Medulla oblongata (tissue), 1 donor: ENCODE data around the gene AJAP1.

ENCODE experiments used
- DNase-seq: peaks from one replicate; pipeline ENCODE4 v3.0.0-alpha.2; 2015; ENCODE audit errors: extremely low spot score

AJAP1 gene

DNA sequence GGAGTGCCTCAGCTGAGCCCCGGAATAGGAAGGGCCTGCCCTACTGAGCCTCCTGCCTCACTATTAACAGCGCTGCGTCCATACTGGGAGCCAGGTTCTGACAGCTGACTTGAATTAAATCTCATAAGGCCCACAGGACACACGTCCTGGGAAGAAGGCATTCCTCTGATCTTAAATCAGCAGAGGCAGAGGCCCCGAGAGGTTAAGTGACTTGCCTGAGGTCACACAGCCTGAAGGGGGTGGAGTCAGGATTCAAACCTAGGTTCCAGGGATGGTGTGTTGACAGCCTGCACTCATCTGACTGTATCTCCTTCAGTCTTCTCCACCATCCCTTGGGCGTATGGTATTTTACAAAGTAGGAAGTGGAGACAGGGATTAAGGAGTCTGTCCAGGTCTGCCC is 79.8 kb downstream of the AJAP1 start:
- no peak for DNase-seq

DNA sequence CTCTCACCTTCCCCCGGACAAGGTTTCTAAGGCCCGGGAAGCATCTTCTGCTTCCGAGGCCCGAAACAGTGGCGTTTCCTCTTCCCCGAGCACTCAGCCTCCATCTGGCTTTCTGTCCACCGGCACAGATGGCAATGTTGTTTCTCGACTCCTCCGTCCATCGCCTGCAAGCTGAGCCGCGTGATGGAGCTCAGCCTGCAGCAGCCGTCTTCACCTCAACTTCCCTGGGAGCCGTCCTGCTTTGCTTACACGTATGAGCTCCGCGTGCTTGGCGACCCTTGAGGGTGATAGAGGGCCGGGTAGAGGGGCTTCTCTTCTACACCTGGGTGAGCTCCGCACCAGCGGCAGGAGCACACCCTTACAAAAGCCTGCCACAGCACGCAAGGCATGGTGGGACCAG is 80.4 kb downstream of the AJAP1 start:
- no peak for DNase-seq

DNA sequence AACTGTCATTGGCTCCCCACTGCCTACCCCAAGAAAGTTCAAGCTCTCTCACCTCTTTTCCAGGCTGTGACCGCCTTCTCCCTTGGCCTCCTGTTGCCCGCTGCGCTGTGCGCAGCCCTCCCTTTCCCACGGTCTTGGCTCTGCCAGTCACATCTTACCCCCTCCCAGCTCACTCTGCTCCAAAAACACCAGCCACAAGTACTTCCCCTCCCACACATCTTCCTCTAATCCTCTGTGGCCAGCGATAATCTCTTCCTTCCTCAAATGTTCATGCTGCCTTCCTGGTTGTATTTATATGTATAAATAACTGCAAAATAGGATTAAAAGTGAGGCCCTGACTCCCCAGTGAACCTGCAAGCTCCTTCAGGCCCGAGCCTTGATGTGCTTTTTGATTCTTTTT is 81.8 kb downstream of the AJAP1 start:
- DNase-seq = peak; percentile 18

DNA sequence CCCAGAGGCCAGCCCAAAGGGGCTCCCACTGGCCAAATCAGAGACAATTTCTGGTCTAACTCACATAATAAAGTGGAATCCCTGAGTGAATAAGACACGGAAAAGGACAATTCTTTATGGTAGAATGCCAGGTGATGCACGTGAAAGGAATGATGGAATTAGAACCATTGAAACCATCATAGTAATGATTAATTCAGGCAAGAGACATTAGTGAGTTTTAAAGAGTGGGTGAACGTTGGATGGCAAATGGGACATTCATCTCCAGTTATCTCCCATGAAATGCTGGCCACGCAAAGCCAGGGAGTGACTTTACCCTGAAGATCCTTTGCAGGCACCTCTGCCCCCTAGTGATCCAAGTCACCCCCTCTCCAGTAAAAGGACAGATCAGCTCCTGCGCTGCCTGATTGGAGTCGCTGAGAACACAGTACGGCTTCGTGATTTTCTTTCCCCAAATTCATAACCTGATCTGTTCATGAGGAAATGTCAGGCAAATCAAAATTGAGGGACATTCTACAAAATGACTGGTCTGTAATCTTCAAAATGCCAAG is 87.5 kb downstream of the AJAP1 start:
- no peak for DNase-seq

DNA sequence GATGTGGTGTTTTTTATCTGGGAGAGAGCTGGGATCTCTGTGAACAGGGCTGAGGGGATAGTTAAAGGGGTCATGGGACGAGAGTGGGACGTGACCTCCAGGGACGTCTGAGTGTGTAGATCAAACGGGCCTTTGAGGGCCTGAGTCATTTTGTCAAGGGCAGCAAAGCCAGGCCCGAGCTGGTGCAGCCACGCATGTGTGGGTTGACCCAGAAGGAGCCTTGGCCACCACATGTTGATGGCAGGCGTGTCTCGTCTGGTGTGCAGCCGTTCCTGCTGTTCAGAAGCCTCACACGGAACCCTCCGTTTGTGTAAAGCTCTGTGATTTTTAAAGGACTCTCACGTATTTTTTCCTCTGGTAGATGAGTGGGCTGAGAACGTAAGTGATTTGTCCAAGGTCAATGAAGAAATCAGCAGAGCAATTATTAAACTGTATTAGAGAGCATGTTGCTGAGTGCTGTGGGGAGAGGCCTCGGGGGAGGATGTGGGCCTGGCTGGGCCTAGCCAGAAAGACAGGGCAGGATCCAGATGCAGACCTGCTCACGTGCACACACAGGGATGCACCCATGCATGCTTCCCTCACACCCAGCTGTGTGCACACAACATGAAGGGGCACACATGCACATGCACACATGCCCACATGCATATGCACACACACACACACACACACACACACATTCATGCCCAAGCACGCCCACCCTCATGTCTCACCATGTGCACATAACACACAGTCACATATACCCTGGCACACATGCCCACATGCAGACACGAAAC is 89.8 kb downstream of the AJAP1 start:
- no peak for DNase-seq

DNA sequence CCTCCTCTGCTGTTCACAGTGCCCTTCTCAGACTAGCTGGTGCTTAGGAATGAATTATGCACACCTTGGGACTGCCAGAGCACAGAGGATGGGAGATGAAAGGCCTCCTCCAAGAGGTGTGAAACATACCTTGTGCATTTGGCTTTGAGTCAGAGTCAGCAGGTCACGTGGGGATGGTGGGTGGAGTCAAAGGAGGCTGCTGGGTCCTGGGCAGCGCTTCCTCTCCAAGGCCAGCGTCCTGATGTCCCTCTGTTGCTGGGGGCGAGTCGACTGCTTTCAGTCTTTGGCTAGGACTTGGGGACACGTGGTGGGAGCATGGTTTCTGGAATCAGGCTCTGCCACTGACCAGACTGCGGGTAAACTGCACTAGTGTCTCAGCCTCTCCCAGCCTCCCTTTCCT is 91.2 kb downstream of the AJAP1 start:
- DNase-seq = peak; percentile 21

DNA sequence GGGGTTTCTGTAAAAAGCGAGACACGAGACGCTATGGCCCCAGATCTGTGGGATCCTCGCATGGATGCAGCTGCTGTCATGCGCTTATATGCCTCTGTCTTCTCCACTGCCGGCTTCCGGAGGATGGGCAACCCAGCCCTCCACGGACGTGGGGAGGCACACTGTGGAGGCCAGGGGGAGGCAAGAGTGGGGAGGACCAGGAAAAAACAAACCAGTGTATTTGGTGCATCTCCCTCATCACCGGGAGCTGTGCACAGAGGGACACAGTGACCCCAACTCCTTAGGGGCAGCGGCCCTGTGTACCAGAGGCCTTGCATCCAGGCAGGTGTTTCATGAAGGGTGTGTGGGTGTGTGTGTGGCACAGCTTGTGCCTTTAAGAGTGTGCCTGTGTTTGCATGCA is 95.0 kb downstream of the AJAP1 start:
- DNase-seq = no peak

DNA sequence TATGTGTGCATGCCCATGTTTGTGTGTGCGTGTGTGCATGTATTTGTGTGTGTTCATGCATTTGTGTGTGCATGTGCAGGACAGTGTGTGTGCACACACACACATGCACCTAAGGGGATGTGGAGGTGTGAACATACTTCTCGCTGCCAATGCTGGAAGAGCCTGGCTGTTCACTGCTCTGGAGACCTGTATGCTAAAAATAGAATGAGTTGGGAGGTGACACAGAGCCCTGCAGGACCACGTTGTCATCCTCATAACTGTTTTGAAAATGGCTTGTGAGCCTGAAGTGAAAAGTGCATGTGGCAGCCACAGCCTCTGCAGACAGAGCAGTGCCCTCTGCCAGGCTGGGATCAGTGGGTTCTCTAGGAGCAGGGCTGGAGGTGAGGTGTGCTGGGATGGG is 95.8 kb downstream of the AJAP1 start:
- no peak for DNase-seq

DNA sequence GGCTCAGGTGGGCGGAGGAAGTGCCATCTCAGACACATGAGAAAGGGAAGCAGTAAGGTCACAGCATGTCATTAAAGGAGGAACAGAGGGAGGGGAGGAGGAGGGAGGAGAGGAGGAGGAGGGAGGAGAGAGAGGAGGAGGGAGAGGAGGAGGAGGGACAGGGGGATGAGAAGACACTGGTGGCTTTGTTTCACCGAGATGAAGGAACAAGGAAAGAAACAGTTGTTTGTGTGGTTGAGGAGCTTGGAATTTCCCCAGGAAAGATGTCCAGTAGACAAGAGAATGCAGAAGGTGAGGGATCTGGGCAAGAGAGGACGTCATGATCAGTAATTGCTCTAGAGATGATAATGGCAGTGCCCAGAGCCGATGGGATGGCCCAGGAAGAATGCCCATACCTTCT is 97.7 kb downstream of the AJAP1 start:
- peak; percentile 83 for DNase-seq

DNA sequence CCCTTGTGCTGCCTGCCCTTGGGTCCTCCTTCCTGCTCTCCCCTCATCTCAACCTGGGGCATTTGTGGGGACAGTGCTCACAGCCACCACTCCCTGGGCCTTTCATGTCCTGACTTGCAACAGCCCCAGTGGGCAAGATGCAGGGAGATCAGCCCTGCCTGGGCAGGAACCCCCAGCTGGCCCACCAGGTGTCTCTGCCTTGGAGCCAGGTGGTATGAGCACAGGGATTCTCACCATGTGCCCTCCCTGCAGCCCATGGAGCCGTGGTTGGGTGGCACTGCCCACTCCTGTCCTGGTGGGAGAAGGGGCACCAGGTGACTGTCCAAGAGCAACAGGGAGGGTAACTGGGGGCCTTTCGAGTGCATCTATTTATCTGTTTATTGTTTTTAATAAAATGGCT is 100.4 kb downstream of the AJAP1 start:
- DNase-seq = no peak

DNA sequence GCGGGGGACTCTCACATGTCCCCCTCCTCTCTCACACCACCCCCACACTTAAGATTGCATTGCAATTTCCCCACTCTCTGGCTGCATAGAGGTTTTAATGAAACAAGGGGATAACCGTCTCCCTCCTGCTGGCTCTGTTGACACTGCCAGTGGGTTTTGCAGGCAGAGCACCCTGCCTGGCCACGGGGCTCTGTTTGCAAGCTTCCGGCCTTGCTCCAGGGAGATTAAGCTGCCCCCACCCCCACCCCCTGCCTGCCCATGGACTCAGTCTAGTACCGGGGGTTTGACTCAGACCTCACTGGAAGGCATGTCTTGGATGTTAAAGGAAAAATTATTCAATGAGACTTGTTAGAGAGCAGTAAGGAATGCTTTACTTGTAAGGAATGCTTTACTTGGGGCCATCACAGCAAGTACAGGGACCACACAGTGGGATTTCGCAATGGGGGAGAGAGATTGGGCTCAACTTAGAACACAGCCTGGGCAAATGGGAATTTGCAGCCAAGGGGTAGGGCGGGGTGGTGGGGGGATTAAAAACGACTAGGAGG is 101.0 kb downstream of the AJAP1 start:
- DNase-seq = no peak

DNA sequence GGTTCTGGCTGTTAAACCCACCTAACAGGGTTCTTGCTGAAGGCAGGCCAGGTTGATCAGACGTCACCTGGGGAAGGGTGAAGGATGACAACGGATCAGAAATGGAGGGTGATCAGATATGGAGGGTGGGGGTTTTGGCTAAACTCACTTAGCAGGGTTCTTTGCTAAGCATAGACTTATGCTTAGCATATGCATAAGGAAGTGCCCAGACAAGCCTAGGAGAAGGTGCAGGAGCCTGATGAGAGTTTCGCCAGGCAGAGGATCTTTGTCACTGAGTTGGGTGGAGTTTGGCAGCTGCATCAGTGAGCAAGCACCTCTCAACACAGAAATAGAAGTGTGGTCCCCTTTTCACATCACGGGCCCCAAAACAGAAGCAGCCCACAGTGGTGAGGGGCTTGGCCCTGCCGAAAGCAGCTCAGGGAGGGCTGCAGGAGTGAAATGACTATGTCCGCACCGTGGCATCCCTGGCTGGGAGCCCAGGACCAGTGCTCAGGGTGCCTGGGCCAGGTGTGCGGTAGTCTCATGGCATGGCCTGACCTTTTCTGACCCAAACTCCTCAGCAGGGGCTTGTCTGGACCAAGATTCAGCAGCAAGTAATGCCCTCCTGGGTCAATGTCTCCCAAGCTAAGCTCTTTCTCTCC is 101.6 kb downstream of the AJAP1 start:
- no peak for DNase-seq

DNA sequence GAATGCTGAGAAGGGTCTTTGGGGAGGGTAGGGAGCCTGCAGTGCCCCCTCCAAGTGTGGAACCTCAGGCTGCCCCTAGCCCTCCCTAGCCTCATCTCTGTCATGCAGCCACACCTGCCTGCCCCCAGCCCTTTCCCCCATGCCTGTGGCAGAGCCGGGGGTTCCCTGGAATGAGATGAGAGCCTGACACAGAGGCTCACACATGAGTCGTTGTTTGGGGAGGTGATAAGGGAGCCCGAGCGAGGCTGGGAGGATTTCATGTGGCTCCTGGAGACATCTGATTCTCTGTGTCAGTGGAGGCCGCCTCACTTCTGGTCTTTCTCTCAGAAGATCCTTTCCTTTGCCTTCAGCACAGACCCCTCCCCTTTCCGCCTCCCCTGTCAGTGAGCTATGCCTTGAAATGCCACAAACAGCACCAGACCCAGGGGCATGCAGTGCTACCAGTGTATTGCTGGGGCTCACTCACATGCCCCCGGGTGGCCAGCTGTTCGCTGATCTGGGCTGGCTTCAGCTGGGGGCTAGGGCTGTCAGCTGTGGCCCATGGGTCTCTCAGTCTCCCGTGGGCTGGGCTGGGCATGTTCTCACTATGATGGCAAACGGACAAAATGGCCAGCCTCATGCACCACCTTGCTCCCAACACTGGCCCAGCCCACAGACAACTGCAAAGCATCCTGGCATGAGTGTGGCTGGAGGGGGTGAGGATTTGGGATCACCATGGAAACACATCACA is 102.6 kb downstream of the AJAP1 start:
- DNase-seq = no peak

DNA sequence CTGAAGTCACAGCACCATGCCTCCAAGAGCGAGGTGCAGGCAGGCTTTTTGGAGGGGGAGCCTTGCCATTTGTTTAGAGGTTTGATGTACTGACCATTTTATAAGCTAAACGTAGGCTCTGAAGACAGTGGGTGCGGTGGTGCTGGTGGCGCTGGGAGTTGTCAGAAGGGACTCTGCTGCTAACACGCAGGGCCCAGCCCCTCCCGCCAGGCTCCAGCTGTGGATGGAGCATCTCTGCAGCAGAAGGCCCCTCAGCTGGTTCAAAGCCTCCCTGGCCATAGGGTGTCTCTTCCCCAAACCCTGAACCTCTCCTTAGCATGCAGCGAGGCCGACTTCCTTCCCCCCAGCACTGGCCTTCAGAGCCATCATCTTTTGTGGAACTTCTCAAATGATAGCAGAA is 105.3 kb downstream of the AJAP1 start:
- no peak for DNase-seq

DNA sequence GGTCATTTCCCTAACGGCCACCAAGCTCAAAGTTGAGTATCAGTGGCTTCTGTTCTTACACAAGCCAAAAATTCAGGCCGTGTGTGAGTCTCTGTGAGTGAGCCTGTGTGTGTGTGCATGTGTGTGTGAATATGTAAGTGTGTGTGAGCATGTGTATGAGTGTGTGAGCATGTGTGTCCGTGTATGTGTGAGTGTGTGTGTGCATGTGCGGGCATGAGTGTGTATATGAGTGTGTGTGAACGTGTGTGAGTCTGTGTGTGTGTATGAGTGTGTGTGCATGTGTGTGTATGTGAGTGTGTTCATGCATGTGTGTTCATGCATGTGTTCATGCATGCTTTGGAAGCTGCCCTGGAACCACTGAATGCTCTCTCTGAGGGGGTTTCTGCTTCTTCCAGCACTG is 105.7 kb downstream of the AJAP1 start:
- no peak for DNase-seq

DNA sequence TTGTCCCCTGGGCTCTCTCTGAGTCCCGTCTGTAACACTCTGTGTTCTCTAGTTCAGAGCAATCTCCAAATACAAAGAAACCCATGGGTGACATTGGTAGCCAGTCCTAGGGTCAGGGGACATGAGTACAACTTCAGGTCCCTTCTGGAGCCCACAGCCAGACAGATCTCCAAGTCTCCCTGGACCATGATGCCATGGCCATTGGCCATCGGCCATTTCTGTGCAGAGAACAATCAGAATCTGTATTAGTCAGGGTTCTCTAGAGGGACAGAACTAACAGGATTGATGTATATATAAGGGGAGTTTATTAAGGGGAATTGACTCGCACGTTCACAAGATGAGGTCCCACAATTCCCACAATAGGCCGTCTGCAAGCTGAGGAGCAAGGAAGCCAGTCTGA is 106.9 kb downstream of the AJAP1 start:
- DNase-seq = peak; percentile 30

DNA sequence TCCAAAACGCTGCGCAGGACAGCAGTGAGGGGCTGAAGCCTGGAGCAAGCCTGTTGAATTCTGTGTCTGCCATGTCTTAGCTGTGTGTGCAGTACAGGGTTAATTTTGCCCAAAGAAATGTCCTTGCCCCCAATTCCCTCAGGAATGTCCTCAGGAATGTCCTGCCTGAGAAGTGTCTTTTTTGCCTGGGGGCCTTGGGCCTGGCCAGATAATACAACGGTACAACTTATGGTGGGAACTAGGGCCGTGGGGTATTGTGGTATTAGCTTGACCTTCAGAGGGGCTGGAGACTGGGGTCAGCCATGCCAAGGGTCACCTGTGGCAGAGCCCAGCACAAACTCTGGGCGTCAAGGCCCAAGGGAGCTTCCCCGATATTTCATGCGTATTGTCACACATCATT is 107.7 kb downstream of the AJAP1 start:
- DNase-seq = no peak

DNA sequence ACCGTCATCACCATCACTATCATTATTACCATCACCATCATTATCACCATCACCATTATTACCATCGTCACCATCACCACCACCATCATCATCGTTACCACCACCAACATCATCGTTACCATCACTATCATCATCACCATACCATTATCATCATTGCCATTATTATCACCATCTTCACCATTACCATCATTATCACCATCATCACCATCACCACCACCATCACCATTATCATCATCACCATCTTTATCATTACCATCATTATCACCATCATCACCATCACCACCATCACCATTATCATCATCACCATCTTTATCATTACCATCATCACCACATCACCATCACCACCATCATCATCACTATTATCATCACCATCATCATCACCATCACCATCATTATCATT is 112.9 kb downstream of the AJAP1 start:
- DNase-seq = no peak

DNA sequence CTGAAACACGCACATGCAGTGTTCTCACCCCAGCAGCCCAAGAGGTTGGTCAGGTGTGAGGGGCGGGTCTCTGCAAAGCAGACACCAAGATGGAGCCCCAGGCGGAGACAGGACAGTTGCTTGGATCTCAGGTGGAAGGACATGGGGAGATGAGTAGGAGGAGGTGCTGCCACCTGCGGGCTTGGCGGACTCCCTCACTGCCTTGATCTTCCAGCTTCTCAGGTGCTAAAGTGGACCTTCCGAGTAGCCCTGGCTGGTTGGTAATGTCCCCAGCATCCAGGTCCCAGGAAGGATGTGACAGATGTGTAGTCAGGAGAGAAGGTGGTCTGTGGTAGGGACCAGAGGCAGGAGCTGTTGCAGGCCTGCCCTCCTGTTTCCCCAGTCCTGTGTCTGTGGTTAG is 114.1 kb downstream of the AJAP1 start:
- no peak for DNase-seq

DNA sequence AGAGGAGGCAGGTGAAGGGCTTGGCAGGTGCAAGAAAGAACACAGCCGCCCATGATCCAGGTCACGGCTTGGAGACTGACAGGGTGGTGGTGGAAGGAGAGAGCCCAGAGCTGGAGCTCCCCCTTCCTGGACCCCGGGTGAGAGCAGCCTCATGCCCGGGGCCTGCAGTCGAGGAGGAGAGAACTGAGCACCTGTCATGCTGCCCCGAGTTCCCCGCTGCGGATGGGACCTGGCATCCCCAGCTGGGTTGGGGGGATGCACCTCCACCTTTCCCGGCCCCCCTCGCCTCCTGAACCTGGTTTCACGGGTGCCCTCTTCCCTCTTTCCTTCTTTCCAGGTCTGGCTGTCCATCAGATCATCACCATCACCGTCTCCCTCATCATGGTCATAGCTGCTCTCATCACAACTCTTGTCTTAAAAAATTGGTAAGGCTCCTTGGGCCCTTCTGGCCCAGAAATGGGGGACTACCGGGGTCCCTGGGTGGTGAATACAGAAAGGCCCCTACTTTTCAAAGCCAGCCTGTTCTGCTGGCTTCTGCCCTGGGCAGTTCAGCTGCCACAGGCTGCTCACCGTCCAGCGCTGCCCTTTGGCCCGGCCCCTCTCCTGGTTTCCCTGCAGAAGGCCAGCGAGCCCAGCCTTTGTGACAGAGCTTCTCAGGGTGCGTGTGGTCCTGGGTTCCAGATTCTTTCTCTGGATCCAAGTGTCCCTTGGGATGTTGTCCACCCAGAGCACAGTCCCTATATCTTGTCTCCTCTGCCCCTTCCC is 115.3 kb downstream of the AJAP1 start:
- no peak for DNase-seq

DNA sequence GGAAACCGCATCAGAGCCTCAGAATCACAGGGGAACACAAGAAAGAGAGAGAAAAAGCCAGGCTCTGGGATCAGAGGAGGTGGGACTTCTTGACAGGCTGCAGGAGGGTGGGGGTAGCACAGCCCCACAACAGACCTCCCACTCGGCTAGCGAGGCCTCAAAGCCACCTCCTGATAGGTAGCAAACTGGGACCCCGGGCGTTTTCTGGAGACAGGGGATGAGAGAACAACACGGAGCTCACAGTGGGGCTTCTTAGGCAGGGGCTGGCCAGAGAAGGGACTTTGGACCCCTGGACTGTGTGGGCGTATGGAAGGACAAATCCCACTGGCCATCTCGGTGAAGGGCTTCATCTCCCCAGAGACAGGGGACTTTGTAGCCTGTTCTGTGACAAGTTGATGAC is 116.3 kb downstream of the AJAP1 start:
- DNase-seq = no peak

DNA sequence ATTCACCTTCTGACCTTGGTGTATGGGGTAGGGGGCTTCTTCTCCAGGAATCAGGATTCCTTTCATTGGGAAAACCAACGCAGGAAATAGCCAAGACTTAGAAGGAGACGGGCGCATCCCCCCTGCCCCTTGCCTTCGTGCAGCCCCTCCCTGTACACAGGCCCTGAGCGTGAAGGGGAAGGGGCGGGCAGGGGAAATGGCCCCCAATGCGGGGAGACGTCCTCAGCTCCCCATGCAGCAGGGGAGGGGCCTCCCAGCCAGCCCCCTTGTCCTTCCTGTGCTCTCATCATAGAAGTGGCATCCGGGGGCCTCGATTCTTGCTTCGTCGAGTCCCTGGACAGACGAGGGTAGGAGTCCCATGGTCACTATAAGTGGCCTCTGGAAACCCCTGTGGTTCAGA is 116.9 kb downstream of the AJAP1 start:
- no peak for DNase-seq
